SK-N-SH (cell line): ENCODE data around the gene GPRC5B. TPM values are rescaled to one million over a fixed set of nuclear protein-coding genes. Genes with fewer than 3 reads are reported as not detected.
A peak's percentile ranks its signal among the peaks of the same experiment; 100 is the strongest.

ENCODE experiments used
- CTCF ChIA-PET: fragments of 300-600, 350-600 bp; formaldehyde crosslinking; extraction: SDS; loops from one replicate; lab custom pipeline; 2021; lab: Yijun Ruan, JAX
- POLR2A ChIA-PET: fragments of 350-600 bp; sonication (Branson Sonifier 250); formaldehyde crosslinking; extraction: SDS; loops from one replicate; lab custom pipeline; 2020; ENCODE audit warnings: antibody characterized with exemption, inconsistent platforms; lab: Yijun Ruan, JAX
- DNase-seq: peaks from one replicate; pipeline ENCODE4 v3.0.0; 2012
- H2AFZ ChIP-seq: fragments of 200-600 bp; sonication (generic); 2 replicates; pipeline ENCODE4 v1.8.1; 2016; ENCODE audit warnings: antibody characterized with exemption, mild to moderate bottlenecking, low read depth
- H3F3A ChIP-seq: fragments of 200-600 bp; sonication (generic); replicated peaks from 2 replicates; pipeline ENCODE3; 2016; ENCODE audit warnings: antibody characterized with exemption, mild to moderate bottlenecking; ENCODE audit not compliant: insufficient read depth
- H3K27ac ChIP-seq, 2 experiments: fragments of 200-500 bp in 1 of 2; fragments of 200-600 bp in 1 of 2; sonication (Bioruptor generic) in 1 of 2; sonication (generic), shearing (Covaris generic) in 1 of 2; 2 replicates each; pipeline versions ENCODE4 v1.5.1 to v1.6.1; 2014 to 2016; ENCODE audit warnings: low read depth in 2 of 2, inconsistent platforms in 1 of 2, low read length in 1 of 2, mild to moderate bottlenecking in 1 of 2, mixed read lengths in 1 of 2
- H3K27me3 ChIP-seq: fragments of 200-600 bp; sonication (generic), shearing (Covaris generic); 2 replicates; pipeline ENCODE4 v1.6.1; 2016; ENCODE audit warnings: mixed run types; ENCODE audit not compliant: insufficient read depth
- H3K36me3 ChIP-seq, 2 experiments: fragments of 200-500 bp in 1 of 2; fragments of 200-600 bp in 1 of 2; sonication (Bioruptor generic) in 1 of 2; sonication (generic) in 1 of 2; replicated peaks in 1 of 2; 2 replicates each; pipeline versions ENCODE3 to v1.5.1; 2014 to 2016; ENCODE audit warnings: low read length in 1 of 2, mild to moderate bottlenecking in 1 of 2; ENCODE audit not compliant: insufficient read depth in 2 of 2, control insufficient read depth in 1 of 2
- H3K4me1 ChIP-seq, 2 experiments: fragments of 200-500 bp in 1 of 2; fragments of 200-600 bp in 1 of 2; sonication (Bioruptor generic) in 1 of 2; sonication (generic), shearing (Covaris generic) in 1 of 2; 2 replicates each; pipeline versions ENCODE4 v1.5.1 to v1.6.1; 2014 to 2016; ENCODE audit warnings: low read depth in 1 of 2, low read length in 1 of 2, mixed run types in 1 of 2; ENCODE audit not compliant: insufficient read depth in 2 of 2, control insufficient read depth in 1 of 2
- H3K4me2 ChIP-seq: fragments of 200-600 bp; sonication (generic), shearing (Covaris generic); 2 replicates; pipeline ENCODE4 v1.6.1; 2017; ENCODE audit warnings: mixed run types
- H3K4me3 ChIP-seq, 2 experiments: fragments of 200-500 bp in 1 of 2; fragments of 200-600 bp in 1 of 2; sonication (Bioruptor generic) in 1 of 2; sonication (generic), shearing (Covaris generic) in 1 of 2; 2 replicates each; pipeline versions ENCODE4 v1.5.1 to v1.8.1; 2014 to 2016; ENCODE audit warnings: low read depth in 2 of 2, inconsistent platforms in 1 of 2, low read length in 1 of 2, mild to moderate bottlenecking in 1 of 2, mixed read lengths in 1 of 2, moderate library complexity in 1 of 2
- H3K79me2 ChIP-seq: fragments of 200-600 bp; sonication (generic); 2 replicates; pipeline ENCODE4 v1.8.1; 2017; ENCODE audit warnings: mild to moderate bottlenecking; ENCODE audit not compliant: insufficient read depth
- H3K9ac ChIP-seq: fragments of 200-600 bp; sonication (generic); 2 replicates; pipeline ENCODE4 v1.6.1; 2017; ENCODE audit warnings: mixed run types
- H3K9me2 ChIP-seq: fragments of 200-600 bp; sonication (generic); 2 replicates; pipeline ENCODE4 v1.6.1; 2017; ENCODE audit warnings: mixed run types
- H3K9me3 ChIP-seq: fragments of 200-600 bp; sonication (generic); 2 replicates; pipeline ENCODE4 v1.6.1; 2017; ENCODE audit warnings: mixed run types, mild to moderate bottlenecking, moderate library complexity
- H4K20me1 ChIP-seq: fragments of 200-600 bp; sonication (generic); 2 replicates; pipeline ENCODE4 v1.6.1; 2017; ENCODE audit warnings: mild to moderate bottlenecking, mixed run types; ENCODE audit not compliant: insufficient read depth
- CHD2 ChIP-seq: fragments of 150-350 bp; IDR thresholded peaks from 2 replicates; pipeline ENCODE4 v1.6.1; 2018; ENCODE audit warnings: low read length; ENCODE audit not compliant: partially characterized antibody
- ELF1 ChIP-seq: IDR thresholded peaks from 2 replicates; pipeline ENCODE4 v1.4.0; 2012
- EP300 ChIP-seq, 2 experiments: IDR thresholded peaks; 2 replicates each; pipeline versions ENCODE4 v1.4.0 to v1.6.1; 2012; ENCODE audit warnings: borderline replicate concordance in 1 of 2, low read depth in 1 of 2, low read length in 1 of 2
- EZH2phosphoT487 ChIP-seq: fragments of 200-600 bp; sonication (generic); IDR thresholded peaks from 2 replicates; pipeline ENCODE4 v1.6.1; 2017; ENCODE audit warnings: low read depth, mixed run types, mild to moderate bottlenecking, antibody characterized with exemption, moderate library complexity, borderline replicate concordance
- FOXJ3 ChIP-seq: sonication (generic); formaldehyde crosslinking; IDR thresholded peaks from 2 replicates; pipeline ENCODE4 v1.5.1; 2020; ENCODE audit warnings: mild to moderate bottlenecking, missing genetic modification reagents
- FOXM1 ChIP-seq: IDR thresholded peaks from 2 replicates; pipeline ENCODE4 v1.4.0; 2012; ENCODE audit warnings: low read depth, mild to moderate bottlenecking
- GABPA ChIP-seq: IDR thresholded peaks from 2 replicates; pipeline ENCODE4 v1.4.0; 2012; ENCODE audit warnings: low read depth, mild to moderate bottlenecking
- GATA2 ChIP-seq: sonication (generic); formaldehyde crosslinking; IDR thresholded peaks from 2 replicates; pipeline ENCODE4 v1.5.0; 2020; ENCODE audit warnings: mild to moderate bottlenecking, missing genetic modification reagents
- JUND ChIP-seq: IDR thresholded peaks from 2 replicates; pipeline ENCODE4 v1.4.0; 2012
- MEF2A ChIP-seq: IDR thresholded peaks from 2 replicates; pipeline ENCODE4 v1.4.0; 2012; ENCODE audit warnings: low read depth, borderline replicate concordance
- MXI1 ChIP-seq: IDR thresholded peaks from 2 replicates; pipeline ENCODE4 v1.6.1; 2012; ENCODE audit warnings: mild to moderate bottlenecking, low read depth, low read length, improper control_type of control experiment
- NFIC ChIP-seq: IDR thresholded peaks from 2 replicates; pipeline ENCODE4 v1.4.0; 2012; ENCODE audit warnings: borderline replicate concordance
- POLR2AphosphoS5 ChIP-seq: IDR thresholded peaks from 2 replicates; pipeline ENCODE4 v1.6.1; 2012; ENCODE audit warnings: low read depth, low read length
- RAD21 ChIP-seq: IDR thresholded peaks from 2 replicates; pipeline ENCODE4 v1.6.1; 2012; ENCODE audit warnings: mild to moderate bottlenecking, low read length
- RFX5 ChIP-seq: IDR thresholded peaks from 2 replicates; pipeline ENCODE4 v1.6.1; 2012; ENCODE audit warnings: mild to moderate bottlenecking, improper control_type of control experiment, low read length
- SIN3A ChIP-seq: IDR thresholded peaks from 2 replicates; pipeline ENCODE4 v1.6.1; 2012; ENCODE audit warnings: low read depth, mild to moderate bottlenecking, low read length, moderate library complexity, borderline replicate concordance
- SMC3 ChIP-seq: IDR thresholded peaks from 2 replicates; pipeline ENCODE4 v1.6.1; 2012; ENCODE audit warnings: low read depth, low read length, improper control_type of control experiment
- TCF12 ChIP-seq: IDR thresholded peaks from 2 replicates; pipeline ENCODE4 v1.4.0; 2012
- YY1 ChIP-seq: IDR thresholded peaks from 2 replicates; pipeline ENCODE4 v1.4.0; 2012; ENCODE audit warnings: low read depth, mild to moderate bottlenecking
- WGBS: methylation state at CpG from one replicate; pipeline ENCODE4 v1.1.6; 2017; ENCODE audit warnings: low lambda C conversion rate; 5-methylcytosine and 5-hydroxymethylcytosine counted together
- polyA plus RNA-seq, 3 experiments: library from polyadenylated mRNA; depleted of rRNA; stranded (reverse); fragments of >200 nt; gene quantifications; 2 replicates each; pipeline ENCODE4 v1.2.3, GENCODE V29; 2012
- TF ChIP-seq, protein P1 (sequence below): IDR thresholded peaks from 2 replicates; pipeline ENCODE4; 2012
- TF ChIP-seq, protein P2 (sequence below): fragments of 150-350 bp; IDR thresholded peaks from 2 replicates; pipeline ENCODE4 v1.6.1; 2017; ENCODE audit warnings: antibody characterized with exemption, low read length, low read depth, borderline replicate concordance
- TF ChIP-seq, protein P3 (sequence below): IDR thresholded peaks from 2 replicates; pipeline ENCODE4 v1.4.0; 2012; ENCODE audit warnings: low read depth

Gene GPRC5B
- polyA plus RNA-seq, 1 of the 3 experiments (the other 2 are of a cell fraction): 1.1 TPM

DNA sequence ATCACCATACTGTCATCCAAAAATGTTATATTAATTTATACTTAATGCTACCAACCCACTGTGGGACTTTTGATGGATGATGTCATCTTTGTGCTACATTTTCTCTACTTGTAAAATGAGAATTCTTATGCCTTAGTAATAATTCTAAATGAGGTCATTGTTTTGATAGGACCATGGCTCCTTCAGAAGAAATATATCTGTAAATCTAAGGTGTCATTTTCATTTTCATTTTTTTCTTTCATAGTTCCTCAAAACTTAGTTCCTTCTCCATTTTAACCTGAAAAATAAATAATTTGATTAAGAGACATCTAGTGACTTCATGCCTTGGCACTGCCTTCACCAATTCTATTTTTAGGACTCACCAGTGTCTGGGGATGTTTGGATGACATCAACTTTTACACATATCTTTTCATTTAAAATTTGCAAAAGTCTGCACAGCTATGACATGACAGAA lies 48.7 kb downstream of the GPRC5B start:
- Histone ChIP-seq H3F3A (peaks cover 5% of the 10 kb centered on the region), H3K9ac (no peak overlapping the region), H3K4me1 (peaks cover 0 to 8% of the 10 kb centered on the region in 2 experiments; a peak in 1 of 4 replicates), H3K27me3 (no peaks in the 10 kb centered on the region), H2AFZ (no peak overlapping the region), H3K4me2 (no peak overlapping the region), H3K9me3 (no peaks in the 10 kb centered on the region), H3K9me2 (no peaks in the 10 kb centered on the region), H3K27ac (peak overlapping the region in 1 of 2 experiments; percentile 67; a peak in 2 of 4 replicates), H4K20me1 (no peaks in the 10 kb centered on the region), H3K79me2 (no peaks in the 10 kb centered on the region), H3K4me3 (no peak overlapping the region), H3K36me3 (no peaks in the 10 kb centered on the region)
- POLR2A ChIA-PET: no interaction called here
- peak in 1 of 2 experiments; percentile 36; a peak in 1 of 4 replicates for TF ChIP-seq EP300 (IDR thresholded peaks at IDR 0.05; ENCODE audit: borderline replicate concordance in 1 of 2, low read depth in 1 of 2, low read length in 1 of 2)
- no peak for TF ChIP-seq FOXJ3 (CRISPR knock-in tag)
- TF ChIP-seq, protein P1, sequence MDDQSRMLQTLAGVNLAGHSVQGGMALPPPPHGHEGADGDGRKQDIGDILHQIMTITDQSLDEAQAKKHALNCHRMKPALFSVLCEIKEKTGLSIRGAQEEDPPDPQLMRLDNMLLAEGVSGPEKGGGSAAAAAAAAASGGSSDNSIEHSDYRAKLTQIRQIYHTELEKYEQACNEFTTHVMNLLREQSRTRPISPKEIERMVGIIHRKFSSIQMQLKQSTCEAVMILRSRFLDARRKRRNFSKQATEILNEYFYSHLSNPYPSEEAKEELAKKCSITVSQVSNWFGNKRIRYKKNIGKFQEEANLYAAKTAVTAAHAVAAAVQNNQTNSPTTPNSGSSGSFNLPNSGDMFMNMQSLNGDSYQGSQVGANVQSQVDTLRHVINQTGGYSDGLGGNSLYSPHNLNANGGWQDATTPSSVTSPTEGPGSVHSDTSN: peak; percentile 44
- peak; percentile 55 for TF ChIP-seq JUND
- peak; percentile 88 for TF ChIP-seq MEF2A
- peak; percentile 29; the same call in 1 of the 2 replicates for TF ChIP-seq TCF12
- TF ChIP-seq CHD2: no peak
- CTCF ChIA-PET: no interaction called here
- DNase-seq: no peak

DNA sequence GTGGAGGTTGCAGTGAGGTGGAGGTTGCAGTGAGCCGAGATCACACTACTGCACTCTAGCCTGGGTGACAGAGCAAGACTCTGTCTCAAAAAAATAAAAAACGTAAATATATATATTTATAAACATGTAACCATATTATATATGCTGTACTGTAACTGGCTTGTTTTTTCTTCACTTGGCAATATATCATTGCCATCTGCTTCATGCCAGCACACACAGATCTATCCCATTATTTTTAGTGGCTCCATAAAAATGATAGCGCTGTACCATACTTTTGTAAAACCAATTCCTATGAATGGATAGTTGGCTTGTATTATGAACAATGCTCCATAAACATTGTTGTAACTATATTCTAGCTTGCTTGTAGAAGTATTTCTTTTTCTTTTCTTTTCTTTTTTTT lies 49.5 kb downstream of the GPRC5B start:
- TF ChIP-seq GABPA: no peak
- TF ChIP-seq ELF1: no peak
- TF ChIP-seq, all 33 proteins: peak for 0
- POLR2A ChIA-PET: no interaction called here
- Histone ChIP-seq H3K9ac (no peak overlapping the region), H3K4me1 (peaks cover 0 to 8% of the 10 kb centered on the region in 2 experiments; a peak in 1 of 4 replicates), H3K4me2 (no peak overlapping the region), H3K27ac (peak overlapping the region in 1 of 2 experiments; percentile 67; a peak in 2 of 4 replicates), H4K20me1 (no peaks in the 10 kb centered on the region), H3K36me3 (no peaks in the 10 kb centered on the region), H3K27me3 (no peaks in the 10 kb centered on the region), H3K79me2 (no peaks in the 10 kb centered on the region), H3K9me2 (no peaks in the 10 kb centered on the region), H3F3A (peaks cover 9% of the 10 kb centered on the region), H3K4me3 (no peak overlapping the region), H2AFZ (no peak overlapping the region), H3K9me3 (no peaks in the 10 kb centered on the region)
- WGBS: 95% methylated on average over 3 of the region's 3 CpGs
- DNase-seq: no peak
- CTCF ChIA-PET: no interaction called here

DNA sequence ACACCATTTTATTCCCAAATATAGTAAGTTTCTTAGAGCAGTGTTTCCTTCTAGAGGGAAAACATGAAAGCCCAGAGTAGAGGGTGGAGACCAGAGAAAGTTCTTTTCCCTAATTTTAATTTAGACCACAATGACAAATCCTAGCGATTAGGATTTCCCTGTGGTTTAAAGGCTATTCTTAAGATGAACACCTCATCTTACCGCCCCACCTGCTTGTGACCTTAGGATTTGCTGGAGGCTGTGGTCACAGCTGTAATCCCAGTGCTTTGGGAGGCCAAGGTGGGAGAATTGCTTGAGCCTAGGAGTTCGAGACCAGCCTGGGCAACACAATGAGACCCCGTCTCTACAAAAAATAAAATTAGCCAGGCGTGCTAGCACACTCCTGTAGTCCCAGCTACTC lies 51.1 kb downstream of the GPRC5B start:
- ChIA-PET CTCF (interaction anchor here (0.7 kb wide), 1 partner anchor 1796 kb away, joined by 3 read pairs; no protein-coding TSS in a partner anchor), POLR2A (no interaction called here)
- WGBS: 91% methylated on average over 5 of the region's 5 CpGs
- H3F3A ChIP-seq: peaks cover 9% of the 10 kb centered on the region
- H3K4me2 ChIP-seq: no peak overlapping the region
- no peaks in the 10 kb centered on the region for H3K36me3 ChIP-seq
- peaks cover 0 to 8% of the 10 kb centered on the region in 2 experiments; a peak in 1 of 4 replicates for H3K4me1 ChIP-seq
- no peaks in the 10 kb centered on the region for H3K79me2 ChIP-seq
- H3K27me3 ChIP-seq: no peaks in the 10 kb centered on the region
- H3K9me2 ChIP-seq: no peaks in the 10 kb centered on the region
- H3K9me3 ChIP-seq: no peaks in the 10 kb centered on the region
- H3K9ac ChIP-seq: no peak overlapping the region
- no peaks in the 10 kb centered on the region for H4K20me1 ChIP-seq
- peak overlapping the region in 1 of 2 experiments; percentile 13; a peak in 1 of 4 replicates for H3K27ac ChIP-seq
- no peak for DNase-seq
- H3K4me3 ChIP-seq: no peak overlapping the region
- H2AFZ ChIP-seq: no peak overlapping the region
- no peak for TF ChIP-seq MXI1
- TF ChIP-seq RFX5: no peak
- no peak for TF ChIP-seq EZH2phosphoT487
- no peak for TF ChIP-seq SIN3A
- TF ChIP-seq FOXM1: no peak
- no peak for TF ChIP-seq SMC3
- TF ChIP-seq GATA2: no peak
- TF ChIP-seq POLR2AphosphoS5: no peak
- TF ChIP-seq, protein P2, sequence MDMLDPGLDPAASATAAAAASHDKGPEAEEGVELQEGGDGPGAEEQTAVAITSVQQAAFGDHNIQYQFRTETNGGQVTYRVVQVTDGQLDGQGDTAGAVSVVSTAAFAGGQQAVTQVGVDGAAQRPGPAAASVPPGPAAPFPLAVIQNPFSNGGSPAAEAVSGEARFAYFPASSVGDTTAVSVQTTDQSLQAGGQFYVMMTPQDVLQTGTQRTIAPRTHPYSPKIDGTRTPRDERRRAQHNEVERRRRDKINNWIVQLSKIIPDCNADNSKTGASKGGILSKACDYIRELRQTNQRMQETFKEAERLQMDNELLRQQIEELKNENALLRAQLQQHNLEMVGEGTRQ: no peak
- no peak for TF ChIP-seq YY1
- TF ChIP-seq, protein P1: no peak
- TF ChIP-seq RAD21: no peak
- TF ChIP-seq NFIC: no peak
- TF ChIP-seq, protein P3, sequence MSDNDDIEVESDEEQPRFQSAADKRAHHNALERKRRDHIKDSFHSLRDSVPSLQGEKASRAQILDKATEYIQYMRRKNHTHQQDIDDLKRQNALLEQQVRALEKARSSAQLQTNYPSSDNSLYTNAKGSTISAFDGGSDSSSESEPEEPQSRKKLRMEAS: no peak
